Activated CD4-positive, CD25-positive, alpha-beta regulatory T cell treated with anti-CD3 and anti-CD28 coated beads, Interleukin-2, amount 50 U/mL, for 16 hours (primary cell): ENCODE data around the gene NEBL.
"Not testable (repeated sequence)": the region's sequence is repeated elsewhere in the genome, so short reads cannot be mapped to it uniquely, and the experiment has no call there.

Experiments used
- DNase-seq: peaks from one replicate; pipeline ENCODE4 v3.0.0-alpha.2; 2020; ENCODE audit warnings: low read depth, low spot score

Gene NEBL

GRCh38 chr10:20897146-20897825 lies at the start of gene NEBL:
NEBL (minus strand) TSS chr10:20897311; CDS start chr10:20897205, 106 bp downstream.
- no peak for DNase-seq

GRCh38 chr10:20945546-20946332 lies 48.6 kb upstream of the NEBL start:
- DNase-seq: no peak

GRCh38 chr10:20944789-20945502 lies 47.8 kb upstream of the NEBL start:
- no peak for DNase-seq

GRCh38 chr10:20939414-20939813 lies 42.3 kb upstream of the NEBL start:
- not testable (repeated sequence) for DNase-seq

GRCh38 chr10:20936396-20936795 lies 39.3 kb upstream of the NEBL start:
- no peak for DNase-seq

- DNase-seq: no peak
Observed at GRCh38 chr10:20935931-20936330, 38.8 kb upstream of the NEBL start.

GRCh38 chr10:20935301-20935700 lies 38.2 kb upstream of the NEBL start:
- DNase-seq: no peak

GRCh38 chr10:20933705-20934104 lies 36.6 kb upstream of the NEBL start:
- no peak for DNase-seq

GRCh38 chr10:20932606-20933126 lies 35.6 kb upstream of the NEBL start:
- DNase-seq: no peak

- no peak for DNase-seq
Observed at GRCh38 chr10:20931156-20931795, 34.2 kb upstream of the NEBL start.

GRCh38 chr10:20927456-20927855 lies 30.3 kb upstream of the NEBL start:
- DNase-seq: no peak

- DNase-seq: no peak
Observed at GRCh38 chr10:20922451-20922850, 25.3 kb upstream of the NEBL start.

GRCh38 chr10:20922033-20922432 lies 24.9 kb upstream of the NEBL start:
- no peak for DNase-seq

- DNase-seq: no peak
Observed at GRCh38 chr10:20920061-20920460, 22.9 kb upstream of the NEBL start.

GRCh38 chr10:20919481-20919880 lies 22.4 kb upstream of the NEBL start:
- DNase-seq: no peak

- no peak for DNase-seq
Observed at GRCh38 chr10:20916976-20917375, 19.9 kb upstream of the NEBL start.

GRCh38 chr10:20912969-20913368 lies 15.9 kb upstream of the NEBL start:
- no peak for DNase-seq

GRCh38 chr10:20911626-20912025 lies 14.5 kb upstream of the NEBL start:
- DNase-seq: no peak

GRCh38 chr10:20909801-20910200 lies 12.7 kb upstream of the NEBL start:
- DNase-seq: no peak

GRCh38 chr10:20908391-20908790 lies 11.3 kb upstream of the NEBL start:
- no peak for DNase-seq

GRCh38 chr10:20903635-20904390 lies 6.7 kb upstream of the NEBL start:
- DNase-seq: no peak
